ENCODE results near the gene PARP8. TPM values are rescaled to one million over a fixed set of nuclear protein-coding genes. Genes with fewer than 3 reads are reported as not detected.
"Not testable (repeated sequence)": the region's sequence is repeated elsewhere in the genome, so short reads cannot be mapped to it uniquely, and the experiment has no call there.

Gene PARP8
- total and polyA plus RNA-seq, 4 donors = 11.6 to 59.4 (median 25.3) TPM

- H3K27me3 ChIP-seq (ENCODE audit: control insufficient read depth in 3 of 3, insufficient read depth in 3 of 3, low read length in 2 of 3) = no peaks in the 10 kb centered on the region
- DNase-seq (no peak), ATAC-seq (ENCODE audit: insufficient read depth, low FRiP score) (no peak)
- no peaks in the 10 kb centered on the region for H3K9me3 ChIP-seq (ENCODE audit: control insufficient read depth in 4 of 4, insufficient read depth in 3 of 4, low read length in 3 of 4)
- H3K27ac ChIP-seq (ENCODE audit: low read depth in 1 of 2, low read length in 1 of 2) = no peak overlapping the region
- peaks cover 0 to 6% (median 0%) of the 10 kb centered on the region in 4 donors for H3K36me3 ChIP-seq (ENCODE audit: control insufficient read depth in 4 of 4, insufficient read depth in 4 of 4, low read length in 4 of 4)
- H3K4me1 ChIP-seq (ENCODE audit: control insufficient read depth in 5 of 5, insufficient read depth in 5 of 5, low read length in 5 of 5) = no peaks in the 10 kb centered on the region
- H3K9ac ChIP-seq (ENCODE audit: insufficient read depth in 1 of 2, low read length in 2 of 2) = no peak overlapping the region
- TF ChIP-seq CTCF (IDR thresholded peaks at IDR 0.05; ENCODE audit: control extremely low read depth, extremely low read depth) = no peak
- no peak overlapping the region for H3K4me3 ChIP-seq
- 84 to 85% methylated on average over 2 of the region's 2 CpGs for WGBS, 2 donors
Measured at GRCh38 chr5:50766967-50767366, 100.5 kb downstream of the PARP8 start.

GRCh38 chr5:50767588-50767987 lies 101.2 kb downstream of the PARP8 start:
- no peaks in the 10 kb centered on the region for H3K27me3 ChIP-seq (ENCODE audit: control insufficient read depth in 3 of 3, insufficient read depth in 3 of 3, low read length in 2 of 3)
- 81 to 83% methylated on average over 1 of the region's 1 CpG for WGBS, 2 donors
- ATAC-seq (ENCODE audit: insufficient read depth, low FRiP score) = no peak
- TF ChIP-seq CTCF (IDR thresholded peaks at IDR 0.05; ENCODE audit: control extremely low read depth, extremely low read depth) = no peak
- H3K27ac ChIP-seq (ENCODE audit: low read depth in 1 of 2, low read length in 1 of 2) = no peak overlapping the region
- H3K9me3 ChIP-seq (ENCODE audit: control insufficient read depth in 4 of 4, insufficient read depth in 3 of 4, low read length in 3 of 4) = no peaks in the 10 kb centered on the region
- H3K4me1 ChIP-seq (ENCODE audit: control insufficient read depth in 5 of 5, insufficient read depth in 5 of 5, low read length in 5 of 5) = no peaks in the 10 kb centered on the region
- DNase-seq = no peak
- peaks cover 0 to 6% (median 0%) of the 10 kb centered on the region in 4 donors for H3K36me3 ChIP-seq (ENCODE audit: control insufficient read depth in 4 of 4, insufficient read depth in 4 of 4, low read length in 4 of 4)
- no peak overlapping the region for H3K9ac ChIP-seq (ENCODE audit: insufficient read depth in 1 of 2, low read length in 2 of 2)
- no peak overlapping the region for H3K4me3 ChIP-seq

GRCh38 chr5:50768634-50769033 lies 102.2 kb downstream of the PARP8 start:
- H3K9ac ChIP-seq (ENCODE audit: insufficient read depth in 1 of 2, low read length in 2 of 2) = no peak overlapping the region
- ATAC-seq (ENCODE audit: insufficient read depth, low FRiP score) = no peak
- no peaks in the 10 kb centered on the region for H3K4me1 ChIP-seq (ENCODE audit: control insufficient read depth in 5 of 5, insufficient read depth in 5 of 5, low read length in 5 of 5)
- H3K27me3 ChIP-seq (ENCODE audit: control insufficient read depth in 3 of 3, insufficient read depth in 3 of 3, low read length in 2 of 3) = no peaks in the 10 kb centered on the region
- no peak for TF ChIP-seq CTCF (IDR thresholded peaks at IDR 0.05; ENCODE audit: control extremely low read depth, extremely low read depth)
- H3K4me3 ChIP-seq = no peak overlapping the region
- H3K27ac ChIP-seq (ENCODE audit: low read depth in 1 of 2, low read length in 1 of 2) = no peak overlapping the region
- no peak for DNase-seq
- peaks cover 0 to 7% (median 3%) of the 10 kb centered on the region in 4 donors for H3K36me3 ChIP-seq (ENCODE audit: control insufficient read depth in 4 of 4, insufficient read depth in 4 of 4, low read length in 4 of 4)
- H3K9me3 ChIP-seq (ENCODE audit: control insufficient read depth in 4 of 4, insufficient read depth in 3 of 4, low read length in 3 of 4) = peaks cover 0 to 4% (median 2%) of the 10 kb centered on the region in 4 donors
- 87 to 95% methylated on average over 4 of the region's 4 CpGs for WGBS, 2 donors

- WGBS, 2 donors = 85 to 88% methylated on average over 3 of the region's 3 CpGs
- DNase-seq = no peak
- Histone ChIP-seq H3K4me3 (no peak overlapping the region), H3K9ac (ENCODE audit: insufficient read depth in 1 of 2, low read length in 2 of 2) (no peak overlapping the region), H3K36me3 (ENCODE audit: control insufficient read depth in 4 of 4, insufficient read depth in 4 of 4, low read length in 4 of 4) (peaks cover 0 to 7% (median 4%) of the 10 kb centered on the region in 4 donors), H3K4me1 (ENCODE audit: control insufficient read depth in 5 of 5, insufficient read depth in 5 of 5, low read length in 5 of 5) (no peaks in the 10 kb centered on the region), H3K9me3 (ENCODE audit: control insufficient read depth in 4 of 4, insufficient read depth in 3 of 4, low read length in 3 of 4) (peaks cover 0 to 7% (median 4%) of the 10 kb centered on the region in 4 donors), H3K27me3 (ENCODE audit: control insufficient read depth in 3 of 3, insufficient read depth in 3 of 3, low read length in 2 of 3) (no peaks in the 10 kb centered on the region), H3K27ac (ENCODE audit: low read depth in 1 of 2, low read length in 1 of 2) (no peak overlapping the region)
- no peak for TF ChIP-seq CTCF (IDR thresholded peaks at IDR 0.05; ENCODE audit: control extremely low read depth, extremely low read depth)
- no peak for ATAC-seq (ENCODE audit: insufficient read depth, low FRiP score)
Measured at GRCh38 chr5:50770441-50770840, 104.0 kb downstream of the PARP8 start.

- not testable (repeated sequence) for H3K27ac ChIP-seq (ENCODE audit: low read depth in 1 of 2, low read length in 1 of 2); H3K4me3 ChIP-seq; H3K9me3 ChIP-seq (ENCODE audit: control insufficient read depth in 4 of 4, insufficient read depth in 3 of 4, low read length in 3 of 4); ATAC-seq (ENCODE audit: insufficient read depth, low FRiP score); H3K9ac ChIP-seq (ENCODE audit: insufficient read depth in 1 of 2, low read length in 2 of 2); H3K27me3 ChIP-seq (ENCODE audit: control insufficient read depth in 3 of 3, insufficient read depth in 3 of 3, low read length in 2 of 3); H3K4me1 ChIP-seq (ENCODE audit: control insufficient read depth in 5 of 5, insufficient read depth in 5 of 5, low read length in 5 of 5); DNase-seq; H3K36me3 ChIP-seq (ENCODE audit: control insufficient read depth in 4 of 4, insufficient read depth in 4 of 4, low read length in 4 of 4)
- 97 to 98% methylated on average over 48 to 51 of the region's 51 CpGs for WGBS, 2 donors
Measured at GRCh38 chr5:50774446-50775175, 108.2 kb downstream of the PARP8 start.
